Anterior cingulate cortex (tissue), 58 donors: Measurements from ENCODE around the gene KRABD2.
A peak's percentile ranks its signal among the peaks of the same experiment; 100 is the strongest.
"Not testable (repeated sequence)": the region's sequence is repeated elsewhere in the genome, so short reads cannot be mapped to it uniquely, and the experiment has no call there.

ENCODE experiments used
- DNase-seq, 58 donors: peaks; one replicate each; lab custom pipeline; 2025; lab: John Stamatoyannopoulos, UW

KRABD2 gene

GRCh38 chr17:8366231-8366630 lies 10.3 kb downstream of the KRABD2 start:
- no peak for DNase-seq

DNA sequence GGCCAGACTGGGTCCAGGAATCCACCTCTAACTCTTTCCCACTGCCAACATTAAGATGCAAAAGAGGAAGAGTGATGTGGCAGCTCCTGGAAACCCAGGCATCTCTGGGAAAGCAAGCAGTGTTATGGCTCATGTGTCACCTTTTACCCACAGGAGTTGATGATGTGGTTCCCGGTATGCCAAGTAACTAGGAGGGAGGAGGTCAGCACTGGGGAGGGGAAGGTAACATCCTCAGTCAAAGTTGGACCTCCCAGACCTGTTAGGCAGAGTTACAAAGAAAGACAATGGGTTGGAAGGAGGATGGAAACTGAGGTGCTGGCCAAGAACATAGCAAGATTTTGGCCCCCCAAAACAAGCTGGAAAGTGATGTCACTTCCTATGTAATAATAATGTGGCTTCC lies 11.4 kb downstream of the KRABD2 start:
- DNase-seq: no peak

DNA sequence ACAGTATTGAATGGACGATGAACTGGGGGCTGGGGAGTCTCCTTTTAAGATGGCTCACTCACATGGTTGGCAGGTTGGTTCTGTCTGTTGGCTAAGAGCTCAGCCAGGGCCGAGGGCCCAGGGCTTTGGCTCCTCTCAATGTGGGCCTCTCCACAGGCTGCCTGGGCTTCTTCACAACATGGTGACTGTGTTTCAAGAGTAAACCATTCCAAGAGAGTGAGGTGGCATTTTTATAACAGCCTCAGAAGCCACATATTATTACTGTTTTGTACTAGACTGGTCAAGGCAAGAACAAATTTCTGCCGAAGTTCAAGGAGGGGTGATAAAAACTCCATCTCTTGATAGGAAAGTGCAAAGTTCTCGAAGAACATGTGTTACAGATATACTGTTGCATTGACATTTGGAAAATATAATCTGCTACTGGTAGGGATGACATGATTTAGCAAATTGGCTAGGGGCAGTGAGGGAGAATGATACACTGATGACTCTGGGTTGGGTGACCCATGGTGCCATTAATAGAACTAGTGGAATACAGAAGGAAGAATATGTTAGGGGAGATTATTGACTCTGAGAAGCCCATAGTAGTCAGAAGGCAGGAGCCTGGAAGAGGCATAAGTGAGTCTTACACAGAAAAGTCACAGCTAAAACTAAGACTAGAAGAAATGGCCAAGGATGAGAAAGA lies 13.7 kb downstream of the KRABD2 start:
- peak in 13 of 58 donors; percentile 4 to 50 (median 22) for DNase-seq

- no peak for DNase-seq
Measured at GRCh38 chr17:8360751-8361150, 15.8 kb downstream of the KRABD2 start.

- DNase-seq: no peak
Measured at GRCh38 chr17:8360260-8360659, 16.2 kb downstream of the KRABD2 start.

GRCh38 chr17:8359769-8360168 lies 16.7 kb downstream of the KRABD2 start:
- peak in 11 of 58 donors; percentile 2 to 67 (median 23) for DNase-seq

GRCh38 chr17:8357910-8358309 lies 18.6 kb downstream of the KRABD2 start:
- DNase-seq: peak in 1 of 58 donors; percentile 16

- DNase-seq: no peak
Measured at GRCh38 chr17:8354236-8354635, 22.3 kb downstream of the KRABD2 start.

DNA sequence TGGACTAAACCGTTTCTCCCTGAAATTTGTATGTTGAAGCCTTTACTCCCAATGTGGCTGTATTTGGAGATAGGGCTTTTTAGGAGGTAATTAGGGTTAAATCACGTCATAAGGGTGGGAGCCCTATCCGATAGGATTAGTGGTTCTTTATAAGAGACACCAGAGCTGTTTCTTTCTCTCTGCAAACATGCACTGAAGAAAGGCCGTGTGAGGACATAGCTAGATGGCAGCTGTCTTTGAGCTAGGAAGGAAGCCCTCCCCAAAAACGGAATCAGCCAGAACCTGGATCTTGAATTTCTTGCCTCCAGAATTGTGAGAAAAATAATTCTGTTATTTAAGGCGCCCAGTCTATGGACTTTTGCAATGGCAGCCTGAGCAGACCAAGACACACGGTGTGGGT lies 22.8 kb downstream of the KRABD2 start:
- DNase-seq: no peak

DNA sequence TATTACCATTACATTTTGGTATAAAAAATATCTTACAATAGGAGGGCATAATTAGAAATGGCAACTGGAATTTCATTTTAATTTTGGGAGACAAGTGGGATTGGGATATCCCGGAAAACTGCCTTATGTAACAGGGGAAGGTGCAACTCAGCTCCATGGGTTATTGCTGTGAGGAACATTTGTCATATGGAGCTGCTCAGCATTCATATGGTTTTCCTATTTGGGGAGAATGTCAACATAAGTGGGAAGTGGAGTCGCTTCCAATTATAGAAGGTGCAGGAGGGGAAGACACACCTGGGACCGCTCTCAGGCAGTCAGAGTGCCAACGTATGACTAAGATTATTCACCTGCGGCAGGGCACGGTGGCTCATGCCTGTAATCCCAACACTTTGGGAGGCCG lies 26.2 kb downstream of the KRABD2 start:
- no peak for DNase-seq

GRCh38 chr17:8347001-8347400 lies 29.5 kb downstream of the KRABD2 start:
- DNase-seq: not testable (repeated sequence)

DNA sequence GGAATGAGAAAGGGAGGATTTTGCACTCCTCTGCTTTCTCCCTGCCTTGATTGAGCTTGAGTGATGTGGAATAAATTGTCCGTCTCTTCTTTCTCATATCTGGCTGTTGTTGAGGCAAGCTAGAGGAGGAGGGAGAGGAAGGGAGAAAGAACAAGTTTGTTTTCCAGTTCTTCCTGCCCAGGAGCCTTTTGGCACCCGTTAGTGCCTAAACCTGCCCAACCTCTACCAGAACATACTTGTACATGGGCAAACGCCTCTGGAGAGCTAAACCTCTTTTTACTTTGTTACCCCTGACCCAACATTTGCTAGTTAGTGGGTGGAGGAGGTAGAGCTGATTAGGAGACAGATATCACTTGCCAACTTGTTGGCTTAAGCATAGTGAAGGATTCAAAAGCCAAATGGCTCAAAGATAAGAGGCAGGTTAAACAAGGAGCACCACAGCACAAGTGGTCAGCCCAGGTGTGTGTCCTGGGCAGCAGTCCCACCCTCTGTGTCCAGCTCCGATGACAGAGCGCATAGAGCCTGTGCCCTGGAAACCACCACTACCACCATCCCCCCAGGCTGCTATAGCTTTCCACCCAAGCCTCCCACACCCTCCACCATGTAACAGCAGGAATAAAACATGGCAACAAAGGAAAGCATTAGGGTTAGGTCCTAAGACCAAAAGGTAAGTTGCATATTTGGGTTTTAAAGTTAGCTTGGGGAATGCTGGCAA lies 30.4 kb downstream of the KRABD2 start:
- DNase-seq: no peak

DNA sequence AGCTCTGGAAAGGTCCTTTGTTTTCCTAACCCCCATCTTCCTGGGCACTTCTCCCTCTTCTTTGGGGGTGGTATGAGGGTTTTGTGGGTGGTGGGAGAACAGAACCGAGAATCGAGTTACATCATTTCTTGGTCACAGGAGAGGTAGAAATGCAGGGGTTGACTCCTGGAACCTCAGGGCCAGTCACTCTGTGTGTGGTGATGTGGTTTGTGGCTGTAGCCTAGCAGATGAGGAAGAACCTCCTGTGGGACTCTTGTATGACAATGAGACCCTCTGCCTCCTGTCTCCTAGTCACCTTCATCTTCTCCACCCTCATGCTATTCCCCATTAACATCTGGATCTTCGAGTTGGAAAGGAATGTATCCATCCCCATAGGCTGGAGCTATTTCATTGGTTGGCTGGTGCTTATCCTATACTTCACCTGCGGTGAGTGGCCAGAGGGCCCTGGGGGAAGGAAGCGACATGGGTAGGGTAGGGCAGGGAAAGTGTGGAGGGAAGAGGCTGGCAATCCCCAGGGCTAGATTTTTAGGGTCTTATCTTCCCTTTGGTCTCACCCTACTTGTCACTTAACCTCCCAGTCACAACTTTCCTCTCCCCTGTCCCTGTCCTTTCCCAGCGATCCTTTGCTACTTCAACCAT lies 31.3 kb downstream of the KRABD2 start:
- DNase-seq: no peak

DNA sequence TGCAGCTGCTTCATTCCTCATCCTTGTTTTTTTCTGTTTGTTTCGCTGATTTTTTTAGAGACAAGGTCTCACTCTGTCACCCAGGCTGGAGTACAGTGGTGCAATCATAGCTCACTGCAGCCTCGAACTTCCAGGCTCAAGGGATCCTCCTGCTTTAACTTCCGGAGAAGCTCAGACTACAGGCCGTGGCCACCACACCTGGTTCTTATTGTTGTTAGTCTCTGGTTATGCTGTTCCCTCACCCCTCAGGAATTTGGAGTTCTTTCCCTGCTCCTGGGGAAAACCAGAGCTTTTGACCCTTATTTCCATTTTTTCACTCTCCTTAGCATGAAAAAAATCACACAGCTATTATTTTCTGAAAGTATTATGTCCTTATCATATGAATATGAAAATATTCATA lies 35.0 kb downstream of the KRABD2 start:
- DNase-seq: no peak

DNA sequence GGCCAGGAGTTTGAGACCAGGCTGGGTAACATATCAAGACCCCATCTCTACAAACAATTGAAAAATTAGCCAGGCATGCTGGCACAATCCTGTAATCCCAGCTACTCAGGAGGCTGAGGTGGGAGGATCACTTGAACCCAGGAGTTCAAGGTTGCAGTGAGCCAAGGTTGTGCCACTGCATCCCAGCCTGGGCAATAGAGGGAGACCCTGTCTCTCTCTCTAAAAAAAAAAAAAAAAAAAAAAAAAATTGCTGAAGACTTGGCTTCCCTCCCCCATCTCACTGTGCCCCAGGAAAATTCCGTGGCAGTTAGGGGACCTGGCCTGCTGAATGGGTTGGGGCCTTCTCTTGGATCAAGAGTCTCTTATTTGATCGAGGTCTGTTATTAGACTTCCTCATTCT lies 37.0 kb downstream of the KRABD2 start, which contains the start of gene ODF4:
ODF4 (plus strand) TSS at position 301 of the 400 bp plus-strand sequence. CDS start 212 bp downstream, outside the sequence.
- DNase-seq: no peak

- no peak for DNase-seq
Measured at GRCh38 chr17:8338753-8339140, 37.8 kb downstream of the KRABD2 start.

- peak in 2 of 58 donors; percentile 19 to 28 for DNase-seq
Measured at GRCh38 chr17:8337802-8338752, 38.4 kb downstream of the KRABD2 start.

DNA sequence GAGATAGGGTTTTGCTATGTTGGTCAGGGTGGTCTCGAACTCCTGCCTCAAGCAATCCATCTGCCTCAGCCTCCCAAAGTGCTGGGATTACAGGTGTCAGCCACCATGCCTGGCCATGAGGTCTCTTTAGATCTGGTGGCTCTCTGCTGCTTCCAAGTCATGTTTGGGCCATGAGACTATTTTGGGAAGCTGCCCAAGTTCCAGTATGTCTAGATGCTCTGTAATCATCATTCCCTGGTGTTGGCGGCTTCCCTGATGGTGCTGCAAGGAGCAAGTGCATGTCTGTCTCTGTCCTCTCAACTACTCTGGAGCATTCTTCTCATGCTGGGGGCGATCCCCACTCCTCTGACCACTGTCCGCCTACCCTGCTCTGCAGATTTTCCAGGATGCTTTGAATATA lies 43.2 kb downstream of the KRABD2 start:
- DNase-seq: no peak

- peak in 5 of 58 donors; percentile 6 to 38 (median 26) for DNase-seq
Measured at GRCh38 chr17:8332688-8333087, 43.8 kb downstream of the KRABD2 start.

DNA sequence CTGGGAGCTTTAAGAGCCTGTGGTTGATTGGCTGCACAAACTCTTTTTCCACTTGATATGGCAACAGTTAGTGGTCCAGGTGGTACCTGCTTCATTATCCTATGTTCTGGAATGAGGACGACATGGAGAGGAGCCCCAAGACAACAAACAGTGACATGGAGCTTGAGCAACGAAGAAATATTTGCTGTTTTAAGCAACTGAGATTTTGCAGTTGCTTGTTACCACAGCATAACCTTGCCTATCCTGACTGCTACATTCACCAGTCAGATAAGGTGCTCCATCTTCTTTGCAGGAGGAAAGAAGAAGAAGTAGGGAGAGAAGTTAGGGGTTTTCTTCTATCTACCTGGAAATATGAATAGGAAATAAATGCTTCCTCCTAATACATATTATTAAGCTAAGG lies 44.4 kb downstream of the KRABD2 start:
- DNase-seq: no peak
